CD4-positive, alpha-beta memory T cell (primary cell): ENCODE data around the gene ZNF432. TPM values are rescaled to one million over a fixed set of nuclear protein-coding genes. Genes with fewer than 3 reads are reported as not detected.
A peak's percentile ranks its signal among the peaks of the same experiment; 100 is the strongest.

Experiments used
- CTCF ChIA-PET: fragments of 350-600 bp; sonication (Branson Sonifier 250); formaldehyde crosslinking; loops from one replicate; lab custom pipeline; 2021; ENCODE audit warnings: inconsistent platforms; ENCODE audit not compliant: partially characterized antibody; lab: Charles Lee
- POLR2A ChIA-PET: fragments of 350-600 bp; sonication (Branson Sonifier 250); formaldehyde crosslinking; loops from one replicate; lab custom pipeline; 2021; ENCODE audit not compliant: partially characterized antibody; lab: Charles Lee
- DNase-seq, 5 donors: peaks; one replicate each; pipeline versions ENCODE4 v3.0.0 to v3.0.0-alpha.2; 2020 to 2022; ENCODE audit warnings: mixed read lengths in 1 of 5
- H3K27ac ChIP-seq: one replicate; pipeline ENCODE4 v1.7.0; 2013; ENCODE audit warnings: low read depth, low read length
- H3K27me3 ChIP-seq: 2 replicates; pipeline ENCODE4 v1.7.0; 2013; ENCODE audit warnings: mild to moderate bottlenecking, low read length, moderate library complexity; ENCODE audit not compliant: insufficient read depth
- H3K36me3 ChIP-seq: 2 replicates; pipeline ENCODE4 v1.7.0; 2013; ENCODE audit warnings: mild to moderate bottlenecking, low read length, moderate library complexity; ENCODE audit not compliant: insufficient read depth
- H3K4me1 ChIP-seq: 2 replicates; pipeline ENCODE4 v1.7.0; 2013; ENCODE audit warnings: mild to moderate bottlenecking, low read length, moderate library complexity; ENCODE audit not compliant: insufficient read depth
- H3K4me3 ChIP-seq, 2 donors: one replicate each; pipeline ENCODE4 v1.7.0; 2013; ENCODE audit warnings: low read length in 2 of 2, mild to moderate bottlenecking in 1 of 2
- H3K9me3 ChIP-seq, 2 donors: one replicate each; pipeline ENCODE4 v1.7.0; 2013; ENCODE audit warnings: low read length in 2 of 2, control low read depth in 1 of 2; ENCODE audit not compliant: control insufficient read depth in 1 of 2
- H3K27ac Mint-ChIP-seq, 7 donors: one replicate each; pipeline ENCODE4 v1.8.0; 2020 to 2021; ENCODE audit warnings: mixed read lengths in 7 of 7, mild to moderate bottlenecking in 6 of 7, inconsistent platforms in 3 of 7, moderate library complexity in 3 of 7
- H3K27me3 Mint-ChIP-seq, 2 donors: one replicate each; pipeline ENCODE4 v1.8.0; 2020 to 2021; ENCODE audit warnings: mixed read lengths in 2 of 2
- H3K36me3 Mint-ChIP-seq, 2 donors: one replicate each; pipeline ENCODE4 v1.8.0; 2020 to 2021; ENCODE audit warnings: mixed read lengths in 2 of 2, inconsistent platforms in 1 of 2, mild to moderate bottlenecking in 1 of 2
- H3K4me1 Mint-ChIP-seq, 4 donors: one replicate each; pipeline ENCODE4 v1.8.0; 2020 to 2021; ENCODE audit warnings: mixed read lengths in 4 of 4, mild to moderate bottlenecking in 1 of 4
- H3K4me3 Mint-ChIP-seq, 8 donors: one replicate each; pipeline ENCODE4 v1.8.0; 2020 to 2021; ENCODE audit warnings: mixed read lengths in 8 of 8, mild to moderate bottlenecking in 7 of 8, moderate library complexity in 6 of 8, inconsistent platforms in 3 of 8
- H3K9me3 Mint-ChIP-seq, 8 donors: one replicate each; pipeline ENCODE4 v1.8.0; 2020 to 2021; ENCODE audit warnings: mixed read lengths in 8 of 8, mild to moderate bottlenecking in 5 of 8, inconsistent platforms in 3 of 8, moderate library complexity in 1 of 8
- intact Hi-C: fragments of 100-400 bp; cut with micrococcal nuclease; formaldehyde crosslinking; loops from one replicate; pipeline ENCODE4 v1.15.1; 2023
- polyA plus RNA-seq, 2 donors: library from polyadenylated mRNA; unstranded; fragments of 300-500 nt; fragmentation: Illumina TruSeq; gene quantifications; one replicate each; pipeline ENCODE4 v1.2.3, GENCODE V29; 2021
- total RNA-seq, 2 experiments: library from RNA; stranded (reverse); gene quantifications; one replicate each; pipeline ENCODE4 v1.2.3, GENCODE V29; 2021

ZNF432 gene
- total and polyA plus RNA-seq, 4 experiments from 2014 or later, result 2.2 to 23.9 (median 14.7) TPM

DNA sequence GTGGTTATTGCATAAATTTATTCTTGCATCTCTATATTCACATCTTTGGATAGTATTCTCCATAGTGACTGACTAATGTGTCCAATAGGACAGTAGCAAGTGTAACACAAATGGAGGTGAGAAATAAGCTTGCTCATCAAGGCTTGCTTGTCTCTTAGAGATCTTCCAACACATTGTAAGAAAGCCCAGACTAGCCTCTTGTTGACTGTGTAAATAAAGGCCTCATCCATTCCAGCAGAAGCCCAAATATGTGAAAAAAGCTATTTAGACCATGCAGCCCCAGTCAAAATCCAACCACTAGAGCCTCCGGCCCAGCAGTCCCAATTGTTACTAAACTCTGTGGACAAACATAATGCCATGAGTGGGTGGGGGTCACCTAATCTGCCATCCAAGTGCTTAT lies 38.0 kb downstream of the ZNF432 start:
- Mint-ChIP-seq H3K27ac (peak overlapping the region in 1 of 7 donors; percentile 29), H3K4me1 (peaks cover 12 to 17% (median 15%) of the 10 kb centered on the region in 4 donors), H3K27me3 (no peaks in the 10 kb centered on the region), H3K36me3 (peaks cover 37 to 52% of the 10 kb centered on the region in 2 donors), H3K9me3 (peaks cover 3 to 82% (median 55%) of the 10 kb centered on the region in 8 donors), H3K4me3 (no peak overlapping the region)
- POLR2A ChIA-PET, result interaction anchor here (1.1 kb wide), 1 partner anchor 39 kb away, joined by 3 read pairs; no protein-coding TSS in a partner anchor
- H3K9me3 ChIP-seq, result peaks cover under 1 to 16% of the 10 kb centered on the region in 2 donors
- no peak overlapping the region for H3K27ac ChIP-seq
- intact Hi-C loops, result no loop called here
- H3K27me3 ChIP-seq, result no peaks in the 10 kb centered on the region
- peaks cover 8% of the 10 kb centered on the region for H3K4me1 ChIP-seq
- DNase-seq, result no peak
- CTCF ChIA-PET, result no interaction called here
- no peak overlapping the region for H3K4me3 ChIP-seq
- H3K36me3 ChIP-seq, result no peaks in the 10 kb centered on the region

DNA sequence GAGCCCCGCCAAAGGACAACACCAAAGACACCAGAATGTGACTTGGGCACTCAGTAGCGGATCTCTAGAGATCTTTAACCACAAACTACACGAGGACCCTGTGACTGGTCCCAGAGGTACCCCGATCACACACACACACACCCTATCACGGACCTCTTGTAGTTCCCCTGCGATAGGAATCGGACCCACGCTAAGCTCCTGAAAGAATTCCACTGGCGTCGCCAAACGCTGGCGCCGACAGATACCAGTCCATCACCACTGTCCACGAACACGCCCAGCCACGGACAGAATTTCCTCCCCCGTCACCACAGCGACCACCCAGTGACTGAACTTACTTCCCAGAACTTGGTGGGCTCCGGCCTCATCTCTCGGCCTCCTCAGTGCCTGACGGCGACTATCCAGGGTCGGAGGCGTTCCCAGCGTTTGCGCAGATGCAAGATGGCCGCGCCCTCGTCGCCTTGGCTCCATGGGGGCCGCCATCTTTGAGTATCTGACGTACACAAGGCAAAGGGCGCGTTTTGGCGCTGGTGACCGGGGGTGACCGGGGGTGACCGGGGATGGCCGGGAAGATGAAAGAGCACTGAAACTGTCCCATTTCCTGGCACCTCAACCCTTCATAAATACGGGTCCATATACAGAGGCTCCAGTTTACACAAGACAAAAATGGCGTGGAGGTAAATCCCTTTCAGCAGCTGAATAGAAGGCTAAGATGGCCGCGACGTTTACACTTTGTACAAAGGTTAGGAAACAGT lies 40.7 kb downstream of the ZNF432 start, which contains the start of gene ZNF615:
Gene ZNF615, minus strand, starts transcription at position 406 of the 752 bp plus-strand sequence. CDS start 4,500 bp downstream, outside the sequence.
- Histone ChIP-seq H3K9me3 (peaks cover 5 to 11% of the 10 kb centered on the region in 2 donors), H3K4me1 (peaks cover 8% of the 10 kb centered on the region), H3K4me3 (peak within 1 kb of the TSS; percentile 67 to 85), H3K36me3 (peaks cover 5% of the 10 kb centered on the region), H3K27me3 (no peaks in the 10 kb centered on the region), H3K27ac (peak within 1 kb of the TSS; percentile 78)
- H3K27me3 Mint-ChIP-seq, result no peaks in the 10 kb centered on the region
- ChIA-PET POLR2A (interaction anchor here (0.7 to 2.3 kb wide), 7 partner anchors 10 to 362 kb away, joined by 3 to 26 read pairs (median 5); partner anchors contain the start of genes PPP2R1A, ZNF350, ZNF432 and ZNF614), CTCF (interaction anchor here (2.0 kb wide), 1 partner anchor 21 kb away, joined by 5 read pairs; the partner anchor contains the start of gene ZNF614)
- intact Hi-C loops, result loop anchor here (1.0 to 5.0 kb wide), 5 partner anchors 20 to 1514 kb away; partner anchors contain the start of genes ZNF350, ZNF432, ZNF614 and ZNF649
- peaks cover 14 to 17% (median 16%) of the 10 kb centered on the region in 4 donors for H3K4me1 Mint-ChIP-seq
- peak; percentile 83 to 92 (median 85) for DNase-seq
- peak within 1 kb of the TSS; percentile 94 to 98 (median 98) for H3K4me3 Mint-ChIP-seq
- H3K36me3 Mint-ChIP-seq, result peaks cover 48 to 51% of the 10 kb centered on the region in 2 donors
- H3K9me3 Mint-ChIP-seq, result peaks cover 3 to 79% (median 49%) of the 10 kb centered on the region in 8 donors
- peak within 1 kb of the TSS; percentile 86 to 99 (median 98) for H3K27ac Mint-ChIP-seq

DNA sequence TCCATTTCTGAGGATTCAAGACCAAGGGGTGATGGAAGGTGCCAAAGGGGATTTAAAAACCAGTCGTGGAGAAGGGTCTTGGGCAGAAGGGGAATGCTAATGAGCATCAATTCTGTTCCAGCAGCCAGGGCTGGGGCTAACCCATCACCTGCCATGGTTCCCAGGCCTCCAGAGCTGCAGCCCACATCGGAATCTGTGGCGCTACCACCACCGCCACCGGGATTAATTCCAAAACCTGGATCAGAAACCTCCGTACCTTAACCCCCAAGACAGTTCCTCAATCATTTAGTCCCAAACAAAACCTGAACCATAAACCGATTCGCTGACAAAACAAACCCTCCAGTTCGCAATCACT lies 41.2 kb downstream of the ZNF432 start:
- Mint-ChIP-seq H3K36me3 (peaks cover 47 to 48% of the 10 kb centered on the region in 2 donors), H3K4me3 (peak overlapping the region; percentile 94 to 98 (median 98)), H3K4me1 (peaks cover 14 to 17% (median 16%) of the 10 kb centered on the region in 4 donors), H3K9me3 (peaks cover 3 to 78% (median 49%) of the 10 kb centered on the region in 8 donors), H3K27ac (peak overlapping the region; percentile 86 to 99 (median 98)), H3K27me3 (no peaks in the 10 kb centered on the region)
- CTCF ChIA-PET, result interaction anchor here (2.0 kb wide), 1 partner anchor 21 kb away, joined by 5 read pairs; the partner anchor contains the start of gene ZNF614
- Histone ChIP-seq H3K9me3 (peaks cover 5 to 11% of the 10 kb centered on the region in 2 donors), H3K36me3 (peaks cover 6% of the 10 kb centered on the region), H3K27me3 (no peaks in the 10 kb centered on the region), H3K27ac (peak overlapping the region; percentile 78), H3K4me3 (peak overlapping the region; percentile 67 to 85), H3K4me1 (peaks cover 8% of the 10 kb centered on the region)
- no peak for DNase-seq
- POLR2A ChIA-PET, result interaction anchor here (1.2 to 2.3 kb wide), 5 partner anchors 10 to 362 kb away, joined by 5 to 26 read pairs (median 9); partner anchors contain the start of genes ZNF350, ZNF432, ZNF614 and ZNF880
- intact Hi-C loops, result loop anchor here (5.0 kb wide), 1 partner anchor 1515 kb away; no protein-coding TSS in a partner anchor

DNA sequence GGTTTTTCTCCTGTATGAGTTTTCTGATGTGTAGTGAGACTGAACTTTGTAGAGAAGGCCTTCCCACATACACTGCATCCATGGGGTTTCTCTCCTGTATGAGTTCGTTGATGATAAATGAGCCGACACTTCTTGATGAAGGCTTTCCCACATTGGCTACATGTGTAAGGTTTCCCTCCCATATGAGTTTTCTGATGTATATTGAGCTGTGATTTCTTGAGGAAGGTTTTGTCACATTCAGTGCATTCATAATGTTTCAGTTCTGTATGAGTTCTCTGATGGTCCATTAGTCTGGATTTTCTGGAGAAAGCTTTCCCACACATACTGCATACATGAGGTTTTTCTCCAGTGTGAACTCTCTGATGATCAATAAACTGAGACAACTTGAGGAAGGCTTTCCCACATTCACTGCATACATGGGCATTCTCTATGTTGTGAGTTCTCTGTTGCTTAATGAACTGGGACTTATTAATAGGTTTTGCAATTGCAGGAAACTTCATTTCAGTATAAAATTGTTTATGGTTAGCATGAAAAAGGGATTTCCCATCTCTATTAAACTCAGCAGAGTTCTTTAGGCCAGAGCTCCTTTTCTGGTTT lies 54.5 kb downstream of the ZNF432 start:
- no peak for DNase-seq
- H3K4me3 Mint-ChIP-seq, result no peak overlapping the region
- intact Hi-C loops, result no loop called here
- no peak overlapping the region for H3K27ac Mint-ChIP-seq
- no peaks in the 10 kb centered on the region for H3K4me1 ChIP-seq
- ChIA-PET CTCF (interaction anchor here (1.0 kb wide), 1 partner anchor 144 kb away, joined by 3 read pairs; no protein-coding TSS in a partner anchor), POLR2A (no interaction called here)
- H3K36me3 Mint-ChIP-seq, result peaks cover 64 to 67% of the 10 kb centered on the region in 2 donors
- peak overlapping the region in 1 of 2 donors; percentile 32 for H3K4me3 ChIP-seq
- no peaks in the 10 kb centered on the region for H3K27me3 Mint-ChIP-seq
- no peak overlapping the region for H3K27ac ChIP-seq
- peaks cover 6 to 99% (median 86%) of the 10 kb centered on the region in 8 donors for H3K9me3 Mint-ChIP-seq
- H3K36me3 ChIP-seq, result peaks cover 18% of the 10 kb centered on the region
- H3K9me3 ChIP-seq, result peaks cover 12 to 60% of the 10 kb centered on the region in 2 donors
- H3K27me3 ChIP-seq, result no peaks in the 10 kb centered on the region
- no peaks in the 10 kb centered on the region for H3K4me1 Mint-ChIP-seq

DNA sequence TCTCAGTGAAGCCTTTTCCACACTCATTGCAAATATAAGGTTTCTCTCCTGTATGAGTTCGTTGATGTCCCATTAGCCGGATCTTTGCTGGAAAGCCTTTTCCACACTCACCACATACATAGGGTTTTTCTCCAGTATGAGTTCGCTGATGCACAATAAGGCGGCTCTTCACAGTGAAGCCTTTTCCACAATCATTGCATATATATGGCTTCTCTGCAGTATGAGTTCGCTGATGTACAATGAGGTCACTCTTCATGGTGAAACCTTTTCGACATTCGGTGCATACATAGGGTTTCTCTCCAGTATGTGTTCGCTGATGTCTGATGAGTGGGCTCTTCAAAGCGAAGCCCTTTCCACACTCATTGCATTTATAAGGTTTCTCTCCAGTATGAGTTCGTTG lies 55.2 kb downstream of the ZNF432 start:
- Mint-ChIP-seq H3K27me3 (no peaks in the 10 kb centered on the region), H3K27ac (no peak overlapping the region), H3K4me1 (no peaks in the 10 kb centered on the region), H3K4me3 (no peak overlapping the region), H3K9me3 (peaks cover 6 to 99% (median 86%) of the 10 kb centered on the region in 8 donors), H3K36me3 (peaks cover 62% of the 10 kb centered on the region in 2 donors)
- intact Hi-C loops, result no loop called here
- Histone ChIP-seq H3K9me3 (peaks cover 12 to 62% of the 10 kb centered on the region in 2 donors), H3K27ac (no peak overlapping the region), H3K4me1 (no peaks in the 10 kb centered on the region), H3K4me3 (peak overlapping the region in 1 of 2 donors; percentile 32), H3K36me3 (peaks cover 12% of the 10 kb centered on the region), H3K27me3 (no peaks in the 10 kb centered on the region)
- ChIA-PET CTCF (no interaction called here), POLR2A (no interaction called here)
- DNase-seq, result no peak

DNA sequence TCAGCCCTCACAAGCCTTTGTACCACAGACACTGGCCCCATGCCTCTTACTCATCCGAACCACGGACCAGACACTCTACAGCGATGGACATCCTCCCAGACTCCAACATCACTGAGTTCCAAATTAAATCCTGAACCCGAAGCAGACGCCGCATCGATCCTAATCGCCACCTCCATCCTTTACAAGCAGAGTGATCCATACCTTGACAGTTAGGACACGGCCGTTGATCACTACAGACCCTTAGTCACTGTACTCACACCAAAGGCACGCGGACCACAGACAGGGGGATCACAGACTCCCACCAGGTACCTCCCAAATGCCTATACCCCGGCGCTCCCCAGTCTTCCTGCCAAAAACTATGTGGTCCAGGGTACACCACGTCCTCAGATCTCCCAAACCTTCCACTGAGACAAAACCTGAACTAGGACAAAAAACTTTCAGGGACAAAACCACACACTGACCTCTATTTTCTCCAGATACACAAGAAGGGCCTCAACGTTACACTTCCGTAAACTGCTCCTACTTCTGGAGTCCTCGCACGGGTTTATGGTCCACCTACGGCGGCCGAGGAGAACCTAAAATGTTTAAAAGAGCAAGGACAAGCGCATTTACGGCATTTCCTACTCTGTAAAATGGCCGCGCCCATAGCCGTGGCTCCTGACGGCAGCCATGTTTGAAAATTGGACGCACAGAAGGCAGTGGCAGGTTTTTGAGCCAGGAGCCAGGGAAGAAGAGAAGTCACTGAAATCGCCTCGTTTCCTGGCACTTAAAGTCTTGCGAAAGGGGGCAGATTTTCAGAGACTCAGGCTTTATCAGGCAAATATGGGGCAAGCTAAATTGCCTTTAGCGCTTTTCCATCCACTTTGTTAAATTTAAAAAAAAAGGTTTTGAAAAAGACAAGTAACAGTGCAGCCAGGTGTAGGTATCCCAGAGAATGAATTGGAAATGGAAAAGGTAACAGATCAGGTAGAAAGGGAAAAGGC lies 62.0 kb downstream of the ZNF432 start, which contains the start of gene ZNF350:
Gene ZNF350, minus strand, starts transcription at position 532 of the 983 bp plus-strand sequence. CDS start 12,480 bp downstream, outside the sequence.
- intact Hi-C loops, result loop anchor here (1.0 kb wide), 5 partner anchors 22 to 81 kb away; partner anchors contain the start of genes ZNF613, ZNF614, ZNF615 and ZNF649
- CTCF ChIA-PET, result no interaction called here

More for the DNA sequence above, 62.0 kb downstream of the ZNF432 start, which contains the start of gene ZNF350:
- peaks cover 0 to 27% of the 10 kb centered on the region in 2 donors for H3K9me3 ChIP-seq
- H3K27me3 Mint-ChIP-seq, result no peaks in the 10 kb centered on the region
- peaks cover 7 to 90% (median 72%) of the 10 kb centered on the region in 8 donors for H3K9me3 Mint-ChIP-seq
- peak; percentile 88 to 96 (median 89) for DNase-seq
- no peaks in the 10 kb centered on the region for H3K27me3 ChIP-seq
- peaks cover 46 to 55% of the 10 kb centered on the region in 2 donors for H3K36me3 Mint-ChIP-seq
- H3K27ac Mint-ChIP-seq, result peak within 1 kb of the TSS; percentile 81 to 98 (median 94)
- peaks cover 11% of the 10 kb centered on the region for H3K4me1 ChIP-seq
- H3K27ac ChIP-seq, result peak within 1 kb of the TSS; percentile 74
- H3K4me3 ChIP-seq, result peak within 1 kb of the TSS; percentile 57 to 98
- H3K36me3 ChIP-seq, result no peaks in the 10 kb centered on the region
- H3K4me3 Mint-ChIP-seq, result peak within 1 kb of the TSS; percentile 94 to 100 (median 98)
- POLR2A ChIA-PET, result interaction anchor here (0.9 to 2.0 kb wide), 3 partner anchors 21 to 83 kb away, joined by 3 to 9 read pairs (median 4); partner anchors contain the start of genes ZNF614 and ZNF615
- peaks cover 9 to 32% (median 12%) of the 10 kb centered on the region in 4 donors for H3K4me1 Mint-ChIP-seq
